ENCODE data around the gene ALDOC.

Gene ALDOC

GRCh38 chr17:28569446-28569845 is 7.2 kb downstream of the ALDOC start:
- DNase-seq, result no peak
- peaks cover 36% of the 10 kb centered on the region for H3K36me3 Mint-ChIP-seq (ENCODE audit: low read depth)
- H3K27ac Mint-ChIP-seq, result no peak overlapping the region
- peak overlapping the region; percentile 97 for H3K4me3 Mint-ChIP-seq
- no peak for TF ChIP-seq CTCF (IDR thresholded peaks at IDR 0.05)
- peaks cover 12% of the 10 kb centered on the region for H3K27me3 Mint-ChIP-seq (ENCODE audit: low read depth, poor library complexity)
- no peaks in the 10 kb centered on the region for H3K9me3 Mint-ChIP-seq
- peaks cover 26% of the 10 kb centered on the region for H3K4me1 Mint-ChIP-seq

- peaks cover 34% of the 10 kb centered on the region for H3K36me3 Mint-ChIP-seq (ENCODE audit: low read depth)
- H3K4me1 Mint-ChIP-seq, result peaks cover 26% of the 10 kb centered on the region
- H3K27me3 Mint-ChIP-seq (ENCODE audit: low read depth, poor library complexity), result peaks cover 4% of the 10 kb centered on the region
- no peaks in the 10 kb centered on the region for H3K9me3 Mint-ChIP-seq
- no peak for DNase-seq
- H3K4me3 Mint-ChIP-seq, result no peak overlapping the region
- peak overlapping the region; percentile 39 for H3K27ac Mint-ChIP-seq
- TF ChIP-seq CTCF (IDR thresholded peaks at IDR 0.05), result no peak
These were observed 9.1 kb downstream of the ALDOC start for GRCh38 chr17:28567604-28568003.

GRCh38 chr17:28563475-28563874 is 13.2 kb downstream of the ALDOC start:
- no peak overlapping the region for H3K4me3 Mint-ChIP-seq
- no peak for TF ChIP-seq CTCF (IDR thresholded peaks at IDR 0.05)
- DNase-seq, result no peak
- no peaks in the 10 kb centered on the region for H3K9me3 Mint-ChIP-seq
- H3K4me1 Mint-ChIP-seq, result no peaks in the 10 kb centered on the region
- H3K27me3 Mint-ChIP-seq (ENCODE audit: low read depth, poor library complexity), result no peaks in the 10 kb centered on the region
- peaks cover 47% of the 10 kb centered on the region for H3K36me3 Mint-ChIP-seq (ENCODE audit: low read depth)
- no peak overlapping the region for H3K27ac Mint-ChIP-seq

- TF ChIP-seq CTCF (IDR thresholded peaks at IDR 0.05), result no peak
- peaks cover 52% of the 10 kb centered on the region for H3K36me3 Mint-ChIP-seq (ENCODE audit: low read depth)
- H3K27ac Mint-ChIP-seq, result no peak overlapping the region
- peaks cover 25% of the 10 kb centered on the region for H3K4me1 Mint-ChIP-seq
- no peak for DNase-seq
- no peaks in the 10 kb centered on the region for H3K9me3 Mint-ChIP-seq
- no peak overlapping the region for H3K4me3 Mint-ChIP-seq
- H3K27me3 Mint-ChIP-seq (ENCODE audit: low read depth, poor library complexity), result no peaks in the 10 kb centered on the region
These were observed 21.7 kb downstream of the ALDOC start for GRCh38 chr17:28555022-28555421.

- Mint-ChIP-seq H3K36me3 (ENCODE audit: low read depth) (peaks cover 48% of the 10 kb centered on the region), H3K9me3 (no peaks in the 10 kb centered on the region), H3K4me1 (peaks cover 30% of the 10 kb centered on the region), H3K27me3 (ENCODE audit: low read depth, poor library complexity) (no peaks in the 10 kb centered on the region), H3K27ac (no peak overlapping the region), H3K4me3 (no peak overlapping the region)
- TF ChIP-seq CTCF (IDR thresholded peaks at IDR 0.05), result no peak
- no peak for DNase-seq
These were observed 22.1 kb downstream of the ALDOC start for GRCh38 chr17:28554565-28554964.

- no peak for DNase-seq
- H3K36me3 Mint-ChIP-seq (ENCODE audit: low read depth), result peaks cover 40% of the 10 kb centered on the region
- H3K27ac Mint-ChIP-seq, result no peak overlapping the region
- no peak for TF ChIP-seq CTCF (IDR thresholded peaks at IDR 0.05)
- H3K9me3 Mint-ChIP-seq, result no peaks in the 10 kb centered on the region
- H3K4me3 Mint-ChIP-seq, result peak overlapping the region; percentile 89
- peaks cover 3% of the 10 kb centered on the region for H3K27me3 Mint-ChIP-seq (ENCODE audit: low read depth, poor library complexity)
- H3K4me1 Mint-ChIP-seq, result peaks cover 44% of the 10 kb centered on the region
These were observed 23.6 kb downstream of the ALDOC start for GRCh38 chr17:28553000-28553505.

All from nephron progenitor cell (in vitro differentiated cells).